ENCODE results near the gene WBP2.
A peak's percentile ranks its signal among the peaks of the same experiment; 100 is the strongest.

WBP2 gene

GRCh38 chr17:75897160-75898019 is 42.3 kb upstream of the WBP2 start:
- TF ChIP-seq POLR2AphosphoS5 (IDR thresholded peaks at IDR 0.05; ENCODE audit: low read depth, low read length) (no peak; the same call in 1 of the 2 replicates), TAF1 (IDR thresholded peaks at IDR 0.05; ENCODE audit: borderline replicate concordance, insufficient read depth, low read length) (no peak), SIN3A (IDR thresholded peaks at IDR 0.05; ENCODE audit: borderline replicate concordance, insufficient read depth, low read length) (no peak), FOXP2 (optimal IDR thresholded peaks at IDR 0.05; ENCODE audit: borderline replicate concordance, extremely low read depth, extremely low read length, insufficient read depth) (no peak)

- TF ChIP-seq SIN3A (IDR thresholded peaks at IDR 0.05; ENCODE audit: borderline replicate concordance, insufficient read depth, low read length) (peak; percentile 46; the same call in 1 of the 2 replicates), FOXP2 (optimal IDR thresholded peaks at IDR 0.05; ENCODE audit: borderline replicate concordance, extremely low read depth, extremely low read length, insufficient read depth) (peak; percentile 79), TAF1 (IDR thresholded peaks at IDR 0.05; ENCODE audit: borderline replicate concordance, insufficient read depth, low read length) (peak; percentile 61; the same call in 1 of the 2 replicates), REST (IDR thresholded peaks at IDR 0.05; ENCODE audit: insufficient read depth in 1 of 2, low read depth in 2 of 2, low read length in 2 of 2) (peak in 1 of 2 experiments; percentile 34; a peak in 1 of 4 replicates), POLR2AphosphoS5 (IDR thresholded peaks at IDR 0.05; ENCODE audit: low read depth, low read length) (peak; percentile 90)
These were observed 41.5 kb upstream of the WBP2 start, which contains the start of gene TRIM65 for GRCh38 chr17:75896415-75897159. TSS of gene TRIM65 (minus strand) at chr17:75896951. CDS start at chr17:75896937, 14 bp downstream.

- TF ChIP-seq REST (IDR thresholded peaks at IDR 0.05; ENCODE audit: insufficient read depth in 1 of 2, low read depth in 2 of 2, low read length in 2 of 2) (no peak), SIN3A (IDR thresholded peaks at IDR 0.05; ENCODE audit: borderline replicate concordance, insufficient read depth, low read length) (no peak), FOXP2 (optimal IDR thresholded peaks at IDR 0.05; ENCODE audit: borderline replicate concordance, extremely low read depth, extremely low read length, insufficient read depth) (no peak), TAF1 (IDR thresholded peaks at IDR 0.05; ENCODE audit: borderline replicate concordance, insufficient read depth, low read length) (no peak), POLR2AphosphoS5 (IDR thresholded peaks at IDR 0.05; ENCODE audit: low read depth, low read length) (no peak)
These were observed 40.4 kb upstream of the WBP2 start for GRCh38 chr17:75895370-75896155.

GRCh38 chr17:75894049-75894733 is 39.1 kb upstream of the WBP2 start:
- no peak for TF ChIP-seq REST (IDR thresholded peaks at IDR 0.05; ENCODE audit: insufficient read depth in 1 of 2, low read depth in 2 of 2, low read length in 2 of 2)
- no peak for TF ChIP-seq FOXP2 (optimal IDR thresholded peaks at IDR 0.05; ENCODE audit: borderline replicate concordance, extremely low read depth, extremely low read length, insufficient read depth)
- no peak for TF ChIP-seq SIN3A (IDR thresholded peaks at IDR 0.05; ENCODE audit: borderline replicate concordance, insufficient read depth, low read length)
